ENCODE data around the gene FAM50A. TPM values are rescaled to one million over a fixed set of nuclear protein-coding genes. Genes with fewer than 3 reads are reported as not detected.

FAM50A gene
- total and polyA plus RNA-seq, 5 experiments from 2014 or later = 25.1 to 49.2 (median 45.6) TPM

DNA sequence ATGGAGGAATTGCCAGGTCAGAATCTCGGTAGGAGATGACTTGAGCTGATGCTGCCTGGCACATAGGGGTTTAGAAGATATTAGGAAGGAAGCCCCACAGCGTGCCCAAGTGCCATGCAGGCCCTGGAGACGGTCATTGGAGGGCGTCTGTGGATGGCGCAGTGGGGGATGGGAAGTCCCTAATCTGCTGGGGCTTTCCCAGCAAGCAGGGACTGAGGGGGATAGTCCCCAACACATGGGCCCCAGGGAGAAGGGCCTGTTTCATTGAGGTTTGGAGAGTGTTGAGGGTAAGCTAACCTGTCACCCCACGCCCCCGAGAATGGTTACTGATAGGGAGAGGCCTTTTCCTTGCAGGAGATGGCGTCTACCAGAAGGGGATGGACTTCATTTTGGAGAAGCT is 24.8 kb upstream of the FAM50A start:
- Mint-ChIP-seq H3K27me3 (no peaks in the 10 kb centered on the region), H3K9me3 (peaks cover 0 to 2% (median 0%) of the 10 kb centered on the region in 9 donors), H3K4me1 (peaks cover 0 to 2% (median under 1%) of the 10 kb centered on the region in 4 donors), H3K36me3 (peaks cover 0 to 8% (median 0%) of the 10 kb centered on the region in 3 donors), H3K4me3 (no peak overlapping the region), H3K27ac (no peak overlapping the region)
- no peak for DNase-seq
- no peak for ATAC-seq
- POLR2A ChIA-PET = no interaction called here

DNA sequence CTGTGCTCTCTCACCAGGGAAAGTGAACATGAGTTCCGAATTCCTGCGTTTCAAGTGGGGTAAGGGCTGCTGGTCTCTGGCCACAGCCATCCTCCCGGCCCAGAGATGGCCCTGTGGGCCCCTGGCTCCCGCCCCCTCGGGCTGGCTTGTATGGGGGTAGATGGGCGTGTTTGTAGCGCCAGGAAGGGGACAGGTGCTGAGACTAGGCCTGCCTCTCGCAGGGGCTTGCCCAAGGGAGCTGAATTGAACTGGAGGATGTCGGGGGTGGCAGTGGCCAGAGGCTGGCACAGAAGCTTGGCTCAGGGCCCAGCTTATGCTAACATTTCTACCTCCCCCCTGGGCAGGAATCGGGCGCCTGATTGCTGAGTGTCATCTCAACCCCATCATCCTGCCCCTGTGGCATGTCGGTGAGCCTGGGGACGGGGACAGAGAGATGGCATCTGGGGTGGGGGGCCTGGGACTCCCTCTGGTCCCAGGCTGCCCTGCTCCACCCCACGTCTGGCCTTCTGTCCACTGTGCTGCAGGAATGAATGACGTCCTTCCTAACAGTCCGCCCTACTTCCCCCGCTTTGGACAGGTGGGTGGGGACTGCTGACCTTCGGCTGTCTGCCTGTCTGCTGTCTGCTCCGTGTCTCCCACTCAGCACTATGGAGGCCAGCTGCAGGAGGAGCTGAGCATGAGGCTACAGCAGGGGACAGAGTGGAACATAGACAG is 24.1 kb upstream of the FAM50A start:
- Mint-ChIP-seq H3K9me3 (peaks cover 0 to 2% (median 0%) of the 10 kb centered on the region in 9 donors), H3K27ac (peak overlapping the region in 1 of 10 donors; percentile 58), H3K27me3 (no peaks in the 10 kb centered on the region), H3K4me3 (no peak overlapping the region), H3K36me3 (peaks cover 0 to 7% (median 0%) of the 10 kb centered on the region in 3 donors), H3K4me1 (peaks cover 0 to 4% (median 2%) of the 10 kb centered on the region in 4 donors)
- ATAC-seq (no peak), DNase-seq (no peak)
- POLR2A ChIA-PET = interaction anchor here (1.9 kb wide), 1 partner anchor 9 kb away, joined by 7 read pairs; the partner anchor contains the start of gene TAFAZZIN

DNA sequence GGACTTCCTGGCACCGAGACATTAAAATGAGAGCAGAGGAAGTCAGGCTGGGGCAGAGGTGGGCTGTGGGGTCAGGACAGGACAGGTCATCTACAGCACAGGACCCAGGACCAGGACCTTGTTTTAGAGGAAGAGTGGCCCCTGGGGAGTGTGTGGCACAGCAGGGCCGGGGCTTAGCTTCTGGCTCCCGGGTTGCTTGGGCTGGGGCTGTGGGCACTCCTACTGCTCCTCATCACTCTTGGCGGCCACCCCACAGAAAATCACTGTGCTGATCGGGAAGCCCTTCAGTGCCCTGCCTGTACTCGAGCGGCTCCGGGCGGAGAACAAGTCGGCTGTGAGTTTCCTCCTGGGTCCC is 23.6 kb upstream of the FAM50A start:
- ATAC-seq = no peak
- H3K27ac Mint-ChIP-seq = peak overlapping the region in 1 of 10 donors; percentile 58
- DNase-seq = no peak
- H3K27me3 Mint-ChIP-seq = no peaks in the 10 kb centered on the region
- peaks cover 0 to 4% (median 2%) of the 10 kb centered on the region in 4 donors for H3K4me1 Mint-ChIP-seq
- POLR2A ChIA-PET = interaction anchor here (1.9 kb wide), 1 partner anchor 10 kb away, joined by 7 read pairs; the partner anchor contains the start of gene TAFAZZIN
- peaks cover 0 to 2% (median 0%) of the 10 kb centered on the region in 9 donors for H3K9me3 Mint-ChIP-seq
- H3K4me3 Mint-ChIP-seq = no peak overlapping the region
- H3K36me3 Mint-ChIP-seq = peaks cover 0 to 4% (median 0%) of the 10 kb centered on the region in 3 donors

DNA sequence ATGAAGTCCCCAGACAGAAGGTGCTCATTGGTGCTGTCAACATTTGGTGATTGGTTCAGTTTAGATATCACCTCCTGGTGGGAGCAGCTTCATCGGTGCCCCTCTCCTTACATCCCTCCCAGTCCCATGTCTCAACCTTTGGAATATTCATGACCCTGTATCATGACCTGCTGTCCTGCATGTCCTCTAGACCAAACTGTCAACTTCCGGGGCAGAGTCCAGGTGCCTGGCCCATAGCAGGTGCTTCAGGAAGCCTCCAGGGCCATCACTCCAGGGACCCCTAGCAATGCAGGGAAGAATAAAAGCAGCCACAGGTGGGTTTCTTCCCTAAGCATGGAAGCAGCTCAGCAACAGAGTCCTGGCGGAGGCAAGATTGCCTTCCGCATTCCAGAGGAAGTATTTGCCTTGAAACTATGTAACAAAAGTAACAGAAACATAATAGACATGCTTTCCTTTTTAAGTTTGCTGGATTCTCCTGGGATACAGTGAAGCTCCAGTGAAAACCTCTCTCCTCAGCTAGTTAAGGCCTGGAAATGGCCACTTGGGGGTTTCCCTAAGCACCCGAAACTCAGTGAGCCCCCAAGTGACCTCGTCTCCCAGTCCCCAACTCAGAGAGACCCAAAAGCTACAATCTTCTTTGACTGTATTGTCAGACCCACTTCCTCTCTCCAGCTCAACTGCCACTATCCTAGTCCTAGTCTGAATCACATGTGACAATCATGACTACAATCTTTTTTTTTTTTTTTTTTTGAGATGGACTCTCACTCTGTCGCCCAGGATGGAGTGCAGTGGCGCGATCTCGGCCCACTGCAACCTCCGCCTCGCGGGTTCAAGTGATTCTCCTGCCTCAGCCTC is 16.8 kb upstream of the FAM50A start:
- Mint-ChIP-seq H3K4me1 (peaks cover 10 to 34% (median 27%) of the 10 kb centered on the region in 4 donors), H3K4me3 (peak overlapping the region in 6 of 10 donors; percentile 4 to 83 (median 12)), H3K27me3 (no peaks in the 10 kb centered on the region), H3K27ac (peak overlapping the region in 4 of 10 donors; percentile 20 to 69 (median 48)), H3K36me3 (peaks cover 0 to 10% (median 0%) of the 10 kb centered on the region in 3 donors), H3K9me3 (peaks cover 0 to 2% (median 0%) of the 10 kb centered on the region in 9 donors)
- ATAC-seq (no peak), DNase-seq (no peak)
- POLR2A ChIA-PET = interaction anchor here (0.7 to 3.6 kb wide), 8 partner anchors 12 to 316 kb away, joined by 3 to 37 read pairs (median 5); partner anchors contain the start of genes RPL10 and TAFAZZIN

DNA sequence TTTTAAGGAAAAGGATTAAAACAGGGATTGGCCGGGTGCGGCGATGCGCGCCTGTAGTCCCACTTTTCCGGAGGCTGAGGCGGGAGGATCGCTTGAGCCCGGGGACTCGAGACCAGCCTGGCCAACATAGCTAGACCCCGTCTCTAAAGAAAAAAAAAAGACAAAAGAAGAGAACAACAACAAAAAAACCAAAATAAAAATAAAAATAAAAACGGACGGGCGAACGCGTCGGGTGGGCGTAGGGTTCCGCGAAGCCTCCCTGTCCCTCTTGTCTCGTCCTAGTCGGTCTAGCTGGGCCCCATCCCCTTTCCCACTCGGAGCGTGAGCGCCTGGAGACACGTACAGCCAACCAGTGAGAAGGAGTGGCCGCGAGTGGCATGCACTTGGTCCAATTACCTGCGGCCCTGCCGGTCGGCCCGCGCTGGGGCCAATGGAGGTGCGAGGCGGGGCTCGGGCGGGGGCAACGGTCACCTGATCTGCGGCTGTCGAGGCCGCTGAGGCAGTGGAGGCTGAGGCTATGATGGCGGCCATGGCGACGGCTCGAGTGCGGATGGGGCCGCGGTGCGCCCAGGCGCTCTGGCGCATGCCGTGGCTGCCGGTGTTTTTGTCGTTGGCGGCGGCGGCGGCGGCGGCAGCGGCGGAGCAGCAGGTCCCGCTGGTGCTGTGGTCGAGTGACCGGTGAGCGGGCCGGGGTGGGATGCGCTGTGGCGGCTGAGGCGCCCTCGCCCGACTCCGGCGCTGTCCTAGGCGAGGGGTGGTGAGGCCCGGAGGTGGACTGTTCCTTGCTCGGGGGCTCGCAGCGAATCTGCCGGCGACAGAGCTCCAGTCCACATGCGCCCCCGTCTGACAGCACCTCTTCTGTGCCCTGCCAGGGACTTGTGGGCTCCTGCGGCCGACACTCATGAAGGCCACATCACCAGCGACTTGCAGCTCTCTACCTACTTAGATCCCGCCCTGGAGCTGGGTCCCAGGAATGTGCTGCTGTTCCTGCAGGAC is 15.5 kb upstream of the FAM50A start, which contains the start of gene ATP6AP1:
TSS of gene ATP6AP1 (plus strand) at position 502 of the 996 bp plus-strand sequence. CDS start at position 518, 16 bp downstream.
- peak within 1 kb of the TSS; percentile 73 to 89 (median 82) for H3K4me3 Mint-ChIP-seq
- no peaks in the 10 kb centered on the region for H3K27me3 Mint-ChIP-seq
- ATAC-seq = peak; percentile 97 to 98

DNA sequence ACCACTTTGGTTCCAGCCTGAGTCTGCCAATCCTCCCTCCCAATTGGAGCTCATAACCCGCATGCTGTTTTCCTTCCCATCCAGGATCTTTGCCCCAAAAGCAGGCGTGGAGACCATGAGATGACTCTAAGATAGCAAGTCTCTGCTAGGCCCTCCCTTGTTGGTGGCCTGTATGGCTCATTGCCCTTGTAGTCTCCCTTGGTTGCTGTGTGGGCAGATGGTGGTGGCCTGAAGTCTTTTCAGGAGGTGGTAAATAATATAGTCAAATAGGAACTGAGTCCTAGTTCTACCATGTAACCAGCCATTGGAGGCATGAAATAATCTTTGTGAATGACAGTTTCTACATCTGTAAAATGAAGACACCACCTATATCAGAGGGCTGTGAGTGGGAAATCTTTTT is 14.2 kb upstream of the FAM50A start:
- DNase-seq = no peak
- POLR2A ChIA-PET = interaction anchor here (0.6 to 3.6 kb wide), 12 partner anchors 10 to 99 kb away, joined by 3 to 37 read pairs (median 4); partner anchors contain the start of genes PLXNA3, RPL10, SLC10A3 and TAFAZZIN
- H3K4me3 Mint-ChIP-seq = peak overlapping the region; percentile 73 to 89 (median 82)
- H3K27ac Mint-ChIP-seq = peak overlapping the region in 8 of 10 donors; percentile 68 to 90 (median 81)
- no peaks in the 10 kb centered on the region for H3K27me3 Mint-ChIP-seq
- H3K4me1 Mint-ChIP-seq = peaks cover 6 to 32% (median 26%) of the 10 kb centered on the region in 4 donors
- no peak for ATAC-seq
- H3K9me3 Mint-ChIP-seq = no peaks in the 10 kb centered on the region
- peaks cover 0 to 17% (median 0%) of the 10 kb centered on the region in 3 donors for H3K36me3 Mint-ChIP-seq

More for the DNA sequence above, 15.5 kb upstream of the FAM50A start, which contains the start of gene ATP6AP1:
- POLR2A ChIA-PET = interaction anchor here (0.5 to 3.6 kb wide), 19 partner anchors 10 to 121 kb away, joined by 3 to 37 read pairs (median 4); partner anchors contain the start of genes IKBKG, PLXNA3, RPL10 and SLC10A3
- Mint-ChIP-seq H3K36me3 (peaks cover 0 to 15% (median 0%) of the 10 kb centered on the region in 3 donors), H3K4me1 (peaks cover 10 to 34% (median 27%) of the 10 kb centered on the region in 4 donors), H3K27ac (peak within 1 kb of the TSS; percentile 76 to 92 (median 88)), H3K9me3 (peaks cover 0 to 2% (median 0%) of the 10 kb centered on the region in 9 donors)
- peak; percentile 73 to 92 (median 84) for DNase-seq

DNA sequence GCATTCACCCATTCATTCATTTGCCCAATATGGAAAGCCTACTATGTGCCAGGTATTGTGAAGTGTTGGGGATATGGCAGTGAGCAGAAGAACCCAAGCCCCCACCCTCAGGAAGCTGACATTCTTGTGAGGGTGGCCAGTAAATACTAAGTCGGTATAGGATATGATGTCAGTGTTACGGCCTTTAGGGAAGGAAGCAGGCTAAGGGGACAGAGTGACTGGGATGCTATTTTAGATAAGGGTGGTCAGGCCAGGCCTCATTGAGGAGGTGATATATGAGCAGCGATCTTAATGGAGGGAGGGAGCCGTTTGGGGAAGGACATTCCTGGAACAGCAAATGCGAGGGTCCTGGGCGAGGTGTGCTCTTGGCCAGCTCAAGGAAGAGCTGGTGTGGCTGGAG is 13.5 kb upstream of the FAM50A start:
- Mint-ChIP-seq H3K4me3 (peak overlapping the region in 3 of 10 donors; percentile 39 to 78 (median 57)), H3K9me3 (no peaks in the 10 kb centered on the region), H3K4me1 (peaks cover 6 to 32% (median 26%) of the 10 kb centered on the region in 4 donors), H3K27ac (peak overlapping the region in 6 of 10 donors; percentile 15 to 74 (median 58)), H3K27me3 (no peaks in the 10 kb centered on the region), H3K36me3 (peaks cover 0 to 17% (median 0%) of the 10 kb centered on the region in 3 donors)
- POLR2A ChIA-PET = interaction anchor here (0.5 to 0.9 kb wide), 4 partner anchors 9 to 99 kb away, joined by 3 to 6 read pairs (median 4); no protein-coding TSS in a partner anchor
- ATAC-seq (no peak), DNase-seq (no peak)

DNA sequence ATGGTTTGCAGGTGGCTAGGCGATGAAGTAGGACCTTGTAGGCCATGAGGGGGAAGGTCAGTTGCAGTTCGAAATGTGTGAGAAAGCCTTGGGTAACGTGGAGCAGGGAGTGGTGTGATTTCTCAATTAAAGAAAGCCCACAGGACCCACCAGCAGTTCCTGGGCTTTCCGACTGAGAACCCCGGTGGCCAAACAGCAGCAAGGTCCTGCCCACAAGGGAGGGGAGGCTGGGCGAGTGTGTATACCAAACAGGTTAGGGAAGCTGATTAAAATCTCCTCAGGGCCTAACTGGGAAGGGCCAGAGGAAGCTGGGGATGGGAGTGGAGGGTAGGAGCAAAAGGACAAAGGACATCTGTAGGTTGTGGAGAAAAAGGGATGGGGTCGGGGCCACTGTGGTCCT is 13.0 kb upstream of the FAM50A start:
- ATAC-seq = no peak
- Mint-ChIP-seq H3K4me3 (peak overlapping the region in 3 of 10 donors; percentile 39 to 78 (median 57)), H3K27ac (peak overlapping the region in 6 of 10 donors; percentile 3 to 69 (median 54)), H3K4me1 (peaks cover 6 to 32% (median 27%) of the 10 kb centered on the region in 4 donors), H3K27me3 (no peaks in the 10 kb centered on the region), H3K36me3 (peaks cover 0 to 17% (median 0%) of the 10 kb centered on the region in 3 donors), H3K9me3 (no peaks in the 10 kb centered on the region)
- DNase-seq = no peak
- POLR2A ChIA-PET = interaction anchor here (0.7 to 0.9 kb wide), 2 partner anchors 10 to 56 kb away, joined by 3 read pairs; no protein-coding TSS in a partner anchor

DNA sequence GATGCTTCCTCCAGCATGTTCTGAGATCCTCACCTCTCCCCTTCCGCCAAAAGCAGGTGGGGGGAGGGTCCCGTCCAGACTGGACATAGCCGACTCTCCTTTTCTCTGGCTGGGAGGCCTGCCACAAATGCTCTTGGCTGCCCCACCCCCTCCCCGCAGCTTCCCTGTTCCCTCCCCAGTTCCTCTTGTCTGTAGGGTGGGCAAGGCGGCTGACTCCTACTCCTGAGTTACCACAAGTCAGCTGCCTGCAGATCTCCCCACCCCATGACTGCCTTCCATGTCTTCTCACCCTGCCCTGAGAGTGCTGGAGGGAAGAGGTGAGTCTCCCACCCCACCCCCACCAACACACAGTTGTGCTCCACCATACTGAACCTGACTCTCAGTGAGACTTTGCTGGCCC is 12.6 kb upstream of the FAM50A start:
- Mint-ChIP-seq H3K9me3 (no peaks in the 10 kb centered on the region), H3K27me3 (no peaks in the 10 kb centered on the region), H3K36me3 (peaks cover 0 to 18% (median 0%) of the 10 kb centered on the region in 3 donors), H3K4me3 (peak overlapping the region in 2 of 10 donors; percentile 19 to 29), H3K27ac (peak overlapping the region in 2 of 10 donors; percentile 44 to 83), H3K4me1 (peaks cover 6 to 35% (median 31%) of the 10 kb centered on the region in 4 donors)
- POLR2A ChIA-PET = interaction anchor here (0.7 kb wide), 1 partner anchor 56 kb away, joined by 3 read pairs; no protein-coding TSS in a partner anchor
- DNase-seq = no peak
- ATAC-seq = no peak

DNA sequence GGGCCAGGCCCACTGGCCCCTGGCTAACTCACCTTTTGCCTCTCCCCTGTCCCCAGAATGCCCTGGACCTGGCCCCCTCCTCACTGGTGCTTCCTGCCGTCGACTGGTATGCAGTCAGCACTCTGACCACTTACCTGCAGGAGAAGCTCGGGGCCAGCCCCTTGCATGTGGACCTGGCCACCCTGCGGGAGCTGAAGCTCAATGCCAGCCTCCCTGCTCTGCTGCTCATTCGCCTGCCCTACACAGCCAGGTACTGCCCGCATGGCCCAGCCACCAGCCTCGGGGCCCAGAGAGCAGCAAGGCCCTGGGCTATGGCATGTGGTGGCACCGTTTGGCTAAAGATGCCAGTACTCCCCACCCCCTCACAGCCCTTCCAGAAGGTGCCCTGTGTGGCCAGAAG is 11.7 kb upstream of the FAM50A start:
- DNase-seq (no peak), ATAC-seq (no peak)
- Mint-ChIP-seq H3K4me1 (peaks cover 6 to 33% (median 31%) of the 10 kb centered on the region in 4 donors), H3K9me3 (no peaks in the 10 kb centered on the region), H3K36me3 (peaks cover 0 to 18% (median 0%) of the 10 kb centered on the region in 3 donors), H3K4me3 (no peak overlapping the region), H3K27me3 (no peaks in the 10 kb centered on the region), H3K27ac (peak overlapping the region in 1 of 10 donors; percentile 41)
- POLR2A ChIA-PET = interaction anchor here (0.9 to 1.3 kb wide), 2 partner anchors 9 to 11 kb away, joined by 3 to 5 read pairs; no protein-coding TSS in a partner anchor

DNA sequence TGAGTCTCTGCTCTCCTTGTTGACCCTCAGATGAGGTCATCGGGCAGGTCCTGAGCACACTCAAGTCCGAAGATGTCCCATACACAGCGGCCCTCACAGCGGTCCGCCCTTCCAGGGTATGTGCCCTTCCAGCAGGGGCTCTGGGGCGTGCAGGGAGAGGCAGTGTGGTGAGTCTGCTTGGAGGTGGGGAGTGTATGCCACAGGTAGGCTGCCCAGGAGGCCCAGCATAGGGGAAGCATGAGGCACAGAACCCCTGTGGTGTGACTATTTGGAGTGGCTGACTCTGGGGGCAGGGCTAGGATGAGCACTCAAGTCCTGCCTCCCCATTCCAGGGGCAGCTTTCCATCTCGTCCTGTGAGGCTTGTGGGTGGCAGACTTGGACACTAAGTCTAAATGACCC is 10.3 kb upstream of the FAM50A start:
- peak overlapping the region in 1 of 10 donors; percentile 77 for H3K27ac Mint-ChIP-seq
- peaks cover 0 to 18% (median 0%) of the 10 kb centered on the region in 3 donors for H3K36me3 Mint-ChIP-seq
- H3K27me3 Mint-ChIP-seq = no peaks in the 10 kb centered on the region
- peaks cover 9 to 31% (median 28%) of the 10 kb centered on the region in 4 donors for H3K4me1 Mint-ChIP-seq
- DNase-seq (no peak), ATAC-seq (no peak)
- H3K4me3 Mint-ChIP-seq = peak overlapping the region in 1 of 10 donors; percentile 20
- no peaks in the 10 kb centered on the region for H3K9me3 Mint-ChIP-seq
- POLR2A ChIA-PET = interaction anchor here (2.9 kb wide), 1 partner anchor 52 kb away, joined by 8 read pairs; the partner anchor contains the start of gene UBL4A
